ENCODE results near the gene BMP6. TPM values are rescaled to one million over a fixed set of nuclear protein-coding genes. Genes with fewer than 3 reads are reported as not detected.

BMP6 gene
- 12.6 to 18.8 TPM (median 18.5 TPM) in 5 replicates for total RNA-seq (2022; extraction: Qiagen RNA extraction; ENCODE audit: low read depth)

GRCh38 chr6:7725849-7726415 lies at the start of gene BMP6:
Gene BMP6 (plus strand): TSS chr6:7726099. CDS start chr6:7726956, 857 bp downstream.

DNA sequence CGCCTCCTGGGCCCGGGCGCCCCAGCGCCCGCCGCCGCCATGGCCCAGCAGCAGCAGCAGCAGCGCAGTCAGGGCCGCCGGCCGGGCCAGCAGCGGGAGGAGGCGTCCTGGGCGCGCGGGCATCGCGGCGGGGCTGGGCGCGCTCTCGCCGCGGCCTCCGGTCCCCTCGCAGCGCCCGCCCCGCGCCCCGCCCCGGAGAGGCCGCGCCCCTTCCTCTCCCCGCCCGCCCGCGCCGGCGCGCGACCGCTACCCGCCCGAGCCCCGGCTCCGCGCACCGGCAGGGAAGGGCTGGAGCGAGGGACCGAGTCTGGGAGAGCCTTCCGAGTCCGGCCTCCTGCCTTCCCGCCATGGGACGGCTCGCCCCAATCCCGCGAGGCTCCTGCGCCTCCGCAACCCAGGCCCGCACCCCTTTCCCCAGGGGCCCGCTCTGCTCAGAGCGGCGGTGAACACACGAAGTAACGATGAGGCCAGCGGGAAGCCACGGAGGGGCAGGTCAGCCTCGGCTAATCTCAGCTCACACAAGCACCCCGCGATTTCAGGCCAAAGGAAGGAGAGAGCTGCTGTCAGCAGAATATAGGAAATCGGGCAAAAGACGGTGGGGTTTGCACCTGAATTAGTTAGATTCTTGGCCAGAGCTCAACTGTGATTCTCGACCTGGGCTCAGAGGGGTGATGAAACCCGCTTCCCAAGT lies 184.9 kb downstream of the BMP6 start, which contains the start of gene TXNDC5:
Gene TXNDC5, minus strand, starts transcription at position 135 of the 691 bp plus-strand sequence. Its CDS starts 12 bp downstream, at position 123.

Other genes with a start within 250 kb of the BMP6 start
- gene DSP, start 184.4 kb upstream of the BMP6 start, total RNA-seq (2022; extraction: Qiagen RNA extraction; ENCODE audit: low read depth): 30.1 to 48.6 TPM (median 45.8 TPM) in 5 replicates
- gene SNRNP48, start 135.9 kb upstream of the BMP6 start, total RNA-seq (2022; extraction: Qiagen RNA extraction; ENCODE audit: low read depth): 6.8 to 11.3 TPM (median 9.8 TPM) in 5 replicates
- gene TXNDC5, start 184.7 kb downstream of the BMP6 start, total RNA-seq (2022; extraction: Qiagen RNA extraction; ENCODE audit: low read depth): 129 to 154 TPM (median 147 TPM) in 5 replicates